Stimulated activated CD4-positive, alpha-beta T cell treated with anti-CD3 and anti-CD28 coated beads, Interleukin-2, amount 100 ng/mL, for 24 hours (primary cell): ENCODE results near the gene VSTM2B.
"Not testable (repeated sequence)": the region's sequence is repeated elsewhere in the genome, so short reads cannot be mapped to it uniquely, and the experiment has no call there.

ENCODE experiments used
- DNase-seq, 2 donors: peaks; one replicate each; pipeline ENCODE4 v3.0.0-alpha.2; 2020

VSTM2B gene

GRCh38 chr19:29547981-29548380 is 22.2 kb downstream of the VSTM2B start:
- no peak for DNase-seq

DNA sequence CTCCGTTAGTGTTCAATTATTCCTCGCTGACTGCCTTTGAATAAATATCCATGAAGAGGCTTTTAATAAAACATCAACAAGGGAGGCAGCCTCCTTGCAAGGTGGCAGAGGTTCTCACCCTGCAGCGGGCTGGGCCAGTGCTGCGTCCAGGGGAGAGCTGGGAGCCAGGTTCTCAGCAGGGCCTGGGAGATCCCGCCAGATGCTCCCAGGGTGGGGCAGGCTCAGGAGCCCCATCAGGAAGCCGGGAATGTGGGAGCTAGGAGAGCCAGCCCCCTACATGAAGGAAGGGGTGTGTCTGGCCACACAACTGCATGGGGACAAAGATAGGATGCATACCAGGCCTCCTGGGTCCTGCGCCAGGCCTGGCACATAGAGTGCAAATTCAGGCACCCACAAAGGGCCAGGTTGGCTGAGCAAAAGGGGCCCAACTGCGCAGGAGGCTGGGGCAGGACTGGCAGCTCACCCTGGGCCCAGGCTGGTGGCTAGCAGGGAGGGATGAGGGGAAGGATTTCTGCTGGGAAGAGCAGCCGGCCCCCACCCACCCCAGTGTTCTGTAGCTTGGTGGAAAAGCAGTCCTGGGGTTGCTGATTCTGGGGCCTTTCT is 22.8 kb downstream of the VSTM2B start:
- DNase-seq, result no peak

DNA sequence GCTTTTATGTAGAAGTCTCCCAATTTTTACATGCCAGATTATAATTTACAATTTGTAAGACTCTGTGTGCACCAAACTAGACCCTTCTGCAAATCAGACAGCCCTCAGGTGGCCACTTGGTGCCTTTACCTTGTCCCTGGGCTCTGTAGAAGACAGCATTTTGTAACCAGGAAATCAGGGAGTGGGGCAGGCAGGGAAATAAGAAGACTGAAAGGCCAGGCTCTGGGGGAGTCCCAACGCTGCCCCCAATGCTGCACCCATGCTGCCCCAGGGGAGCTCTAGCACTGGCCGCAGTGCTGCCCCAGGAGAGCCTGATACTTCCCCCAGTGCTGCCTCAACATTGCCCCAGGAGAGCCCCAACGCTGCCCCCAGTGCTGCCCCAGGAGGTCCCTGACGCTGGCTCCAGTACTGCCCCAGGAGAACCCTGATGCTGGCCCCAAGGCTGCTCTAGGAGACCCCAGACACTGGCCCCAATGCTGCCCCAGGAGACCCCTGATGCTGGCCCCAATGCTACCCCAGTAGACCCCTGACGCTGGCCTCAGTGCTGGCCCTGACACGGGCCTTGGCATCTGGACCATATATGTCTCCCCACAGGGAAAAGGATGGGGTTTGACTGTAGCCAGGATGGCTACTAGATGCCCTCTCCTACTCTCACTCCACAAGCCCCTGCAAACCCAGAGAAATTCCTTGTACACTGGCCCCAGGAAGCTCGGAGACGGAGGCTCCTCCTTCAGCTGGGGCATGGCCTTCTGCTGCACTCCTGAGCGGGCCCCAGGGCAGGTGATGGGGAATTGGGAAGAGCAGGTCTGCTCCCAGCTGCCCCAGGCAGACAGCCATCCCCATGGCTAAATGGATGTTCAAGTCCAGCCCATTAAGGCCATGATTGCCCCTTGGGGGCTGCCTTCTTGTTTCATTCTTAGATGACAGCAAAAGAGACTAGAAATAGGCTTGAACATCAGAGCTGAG is 23.6 kb downstream of the VSTM2B start:
- DNase-seq, result no peak

GRCh38 chr19:29550896-29551295 is 25.1 kb downstream of the VSTM2B start:
- DNase-seq, result no peak

DNA sequence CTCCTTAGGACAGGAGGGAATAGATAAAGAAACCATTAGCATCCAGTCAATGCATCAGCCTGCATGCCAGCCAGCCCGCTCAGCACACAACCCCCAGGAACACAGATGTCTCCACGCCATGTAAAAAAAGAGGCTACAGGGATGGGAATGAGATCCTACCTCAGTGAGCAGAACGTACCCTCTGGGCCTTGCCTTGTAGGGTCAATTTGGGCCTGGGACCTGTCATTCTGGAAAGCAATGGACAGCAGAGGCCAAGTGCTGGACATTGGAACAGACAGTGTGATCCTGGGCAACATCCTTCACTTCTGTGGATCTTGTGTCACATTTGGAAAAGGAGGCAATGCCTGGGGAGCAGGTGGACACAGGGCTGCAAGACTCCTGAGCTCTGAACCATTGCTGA is 26.0 kb downstream of the VSTM2B start:
- no peak for DNase-seq

GRCh38 chr19:29552454-29553280 is 26.9 kb downstream of the VSTM2B start:
- DNase-seq, result no peak

GRCh38 chr19:29554149-29554548 is 28.4 kb downstream of the VSTM2B start:
- DNase-seq, result no peak

DNA sequence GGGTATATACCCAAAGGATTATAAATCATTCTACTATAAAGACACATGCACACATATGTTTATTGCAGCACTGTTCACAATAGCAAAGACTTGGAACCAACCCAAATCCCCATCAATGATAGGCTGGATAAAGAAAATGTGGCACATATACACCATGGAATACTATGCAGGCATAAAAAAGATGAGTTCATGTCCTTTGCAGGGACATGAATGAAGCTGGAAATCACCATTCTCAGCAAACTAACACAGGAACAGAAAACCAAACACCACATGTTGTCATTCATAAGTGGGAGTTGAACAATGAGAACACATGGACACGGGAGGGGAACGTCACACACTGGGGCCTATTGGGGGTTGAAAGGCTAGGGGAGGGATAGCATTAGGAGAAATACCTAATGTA is 33.3 kb downstream of the VSTM2B start:
- not testable (repeated sequence) for DNase-seq

DNA sequence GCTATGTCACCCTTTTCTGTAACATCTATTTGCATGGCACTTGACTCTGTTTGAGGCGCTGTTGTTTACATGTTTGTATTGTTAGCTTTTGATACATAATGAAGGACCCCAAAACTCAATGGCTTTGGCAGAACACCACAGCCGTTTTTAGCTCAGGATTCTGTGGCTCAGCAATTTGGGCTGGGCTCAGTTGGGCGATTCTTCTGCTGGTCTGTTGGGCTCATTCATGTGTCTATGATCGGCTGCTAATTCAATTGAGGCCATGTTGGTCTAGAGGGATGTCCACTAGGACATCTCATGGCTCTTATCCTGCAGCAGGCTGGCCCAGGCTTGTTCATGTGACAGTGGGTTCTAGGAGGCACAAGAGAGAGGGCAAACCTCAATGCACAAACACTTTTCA is 33.9 kb downstream of the VSTM2B start:
- DNase-seq, result no peak

DNA sequence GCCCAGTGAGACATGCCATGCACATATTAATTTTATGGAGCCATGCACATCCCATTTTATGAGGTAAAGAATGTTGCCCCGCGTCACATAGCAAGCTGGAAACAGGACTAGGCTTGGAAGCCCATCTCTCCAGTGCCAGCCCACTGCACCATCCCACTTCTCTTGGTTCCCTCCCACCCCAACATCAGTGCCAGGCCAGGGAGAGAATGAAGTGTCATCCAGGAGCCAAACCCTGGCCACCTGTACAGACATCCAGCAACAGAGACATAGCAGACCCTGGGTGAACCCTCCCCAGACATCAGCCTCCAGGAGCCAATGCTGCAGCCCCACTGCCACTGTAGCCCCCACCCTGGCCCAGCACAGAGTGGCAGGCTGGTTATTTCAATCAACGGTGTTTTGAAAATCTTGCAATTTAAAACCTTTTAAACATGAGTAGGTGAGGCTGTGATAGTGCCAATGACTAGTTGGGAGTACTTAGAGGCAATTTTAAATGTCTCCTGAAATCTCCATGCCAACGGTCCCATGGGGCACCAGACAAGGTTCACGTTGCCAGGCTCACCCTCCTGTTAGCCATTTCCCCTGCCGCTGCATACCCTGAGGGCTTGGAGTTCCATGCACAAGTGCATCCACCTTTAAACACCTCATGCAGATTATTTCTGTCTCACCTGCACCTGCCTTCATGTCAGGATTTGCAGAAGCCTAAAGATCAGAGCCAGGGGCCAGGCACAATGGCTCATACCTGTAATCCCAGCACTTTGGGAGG is 34.7 kb downstream of the VSTM2B start:
- no peak for DNase-seq

DNA sequence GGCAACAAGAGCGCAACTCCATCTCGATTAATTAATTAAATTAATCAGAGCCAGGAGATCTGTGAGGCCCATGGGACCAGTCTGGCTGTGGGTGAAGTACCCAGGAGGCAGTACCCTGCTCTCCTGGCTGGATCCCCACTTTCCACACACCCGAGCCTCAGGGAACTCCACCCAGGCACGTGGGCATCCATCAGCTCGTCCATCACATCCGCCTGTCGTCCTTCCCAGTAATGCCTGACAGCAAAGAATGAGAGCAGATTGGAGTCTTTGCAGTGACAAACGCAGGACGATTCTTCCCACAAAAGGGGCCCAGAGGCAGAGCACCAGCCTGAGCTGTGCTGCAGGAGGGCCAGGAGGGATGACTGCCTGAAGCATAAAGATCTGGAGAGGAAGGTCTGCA is 35.8 kb downstream of the VSTM2B start:
- no peak for DNase-seq

DNA sequence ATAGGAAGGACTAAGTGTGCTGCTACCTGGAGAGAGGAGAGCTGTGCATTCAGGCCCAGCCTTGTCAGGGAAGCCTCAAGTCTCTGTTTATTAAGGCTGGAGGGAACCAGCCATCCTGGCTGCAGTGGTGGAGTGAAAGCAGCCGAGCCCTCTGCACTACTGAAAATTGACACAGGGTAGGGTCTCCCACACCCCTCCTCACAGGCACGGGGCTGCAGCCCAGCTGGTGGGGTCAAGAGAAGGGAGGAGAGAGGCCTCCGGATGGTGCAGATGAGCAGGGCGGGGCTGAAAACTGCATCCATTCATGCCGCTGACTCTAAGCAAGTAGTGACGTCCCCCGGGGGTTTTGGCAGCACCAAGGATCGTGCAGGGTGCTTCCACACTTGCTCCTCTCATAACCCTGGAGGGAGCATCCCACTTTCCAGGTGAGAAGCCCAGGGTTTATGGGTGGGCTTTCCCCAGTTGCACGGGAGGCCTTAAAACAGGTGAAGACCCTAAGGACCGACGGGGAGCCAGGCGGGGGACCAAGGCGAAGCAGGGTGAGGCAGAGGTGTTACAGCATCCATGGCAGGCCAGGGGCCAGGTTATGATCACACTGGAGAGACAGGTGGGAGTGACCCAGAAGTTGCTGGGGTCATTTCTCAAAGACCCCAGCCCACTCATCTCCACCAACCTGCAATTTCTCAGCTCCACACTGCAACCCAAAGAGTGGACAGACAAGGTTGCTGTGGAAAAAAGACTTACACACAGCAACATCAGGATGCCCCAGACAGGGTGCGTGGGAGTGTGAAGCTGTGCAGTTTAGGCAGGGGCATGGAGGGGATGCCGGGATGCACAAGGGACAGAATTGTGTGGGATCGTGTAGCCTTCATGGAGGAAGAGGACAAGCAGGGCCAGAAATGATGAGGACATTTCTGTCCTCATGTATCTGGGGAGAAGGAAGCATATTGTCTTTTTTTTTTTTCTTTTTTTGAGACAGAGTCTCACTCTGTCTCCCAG is 36.8 kb downstream of the VSTM2B start:
- no peak for DNase-seq

DNA sequence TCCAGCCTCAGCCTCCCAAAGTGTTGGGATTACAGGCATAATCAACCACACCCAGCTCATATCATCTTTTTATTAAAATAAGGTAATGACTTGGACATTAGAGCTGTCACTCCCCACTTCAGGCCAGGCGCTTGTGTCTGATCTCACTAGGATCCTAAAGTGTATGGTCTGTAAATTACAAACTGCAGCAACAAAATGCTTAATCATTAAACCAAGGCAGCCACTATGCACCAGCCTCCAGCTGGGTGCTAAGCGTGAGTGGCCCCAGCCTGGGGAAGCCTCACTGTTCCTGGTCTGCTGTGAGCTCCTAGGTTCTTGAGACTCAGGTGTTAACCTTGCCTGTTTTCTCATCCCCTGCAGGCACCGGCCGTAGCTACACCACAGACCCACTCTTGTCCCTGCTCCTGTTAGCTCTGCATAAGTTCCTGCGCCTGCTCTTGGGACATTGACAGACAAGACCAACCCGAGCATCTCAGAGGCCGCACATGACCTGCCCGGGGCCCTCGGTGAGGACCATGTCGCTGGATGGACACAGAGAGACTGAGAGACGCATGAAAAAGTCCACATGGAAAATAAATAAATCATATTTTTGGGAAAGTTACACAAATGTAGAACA is 37.8 kb downstream of the VSTM2B start:
- DNase-seq, result no peak

GRCh38 chr19:29564574-29565005 is 38.8 kb downstream of the VSTM2B start:
- no peak for DNase-seq

- DNase-seq, result no peak
These were observed 39.4 kb downstream of the VSTM2B start for GRCh38 chr19:29565171-29565570.

- no peak for DNase-seq
These were observed 40.8 kb downstream of the VSTM2B start for GRCh38 chr19:29566496-29567054.

GRCh38 chr19:29567366-29567915 is 41.6 kb downstream of the VSTM2B start:
- no peak for DNase-seq

DNA sequence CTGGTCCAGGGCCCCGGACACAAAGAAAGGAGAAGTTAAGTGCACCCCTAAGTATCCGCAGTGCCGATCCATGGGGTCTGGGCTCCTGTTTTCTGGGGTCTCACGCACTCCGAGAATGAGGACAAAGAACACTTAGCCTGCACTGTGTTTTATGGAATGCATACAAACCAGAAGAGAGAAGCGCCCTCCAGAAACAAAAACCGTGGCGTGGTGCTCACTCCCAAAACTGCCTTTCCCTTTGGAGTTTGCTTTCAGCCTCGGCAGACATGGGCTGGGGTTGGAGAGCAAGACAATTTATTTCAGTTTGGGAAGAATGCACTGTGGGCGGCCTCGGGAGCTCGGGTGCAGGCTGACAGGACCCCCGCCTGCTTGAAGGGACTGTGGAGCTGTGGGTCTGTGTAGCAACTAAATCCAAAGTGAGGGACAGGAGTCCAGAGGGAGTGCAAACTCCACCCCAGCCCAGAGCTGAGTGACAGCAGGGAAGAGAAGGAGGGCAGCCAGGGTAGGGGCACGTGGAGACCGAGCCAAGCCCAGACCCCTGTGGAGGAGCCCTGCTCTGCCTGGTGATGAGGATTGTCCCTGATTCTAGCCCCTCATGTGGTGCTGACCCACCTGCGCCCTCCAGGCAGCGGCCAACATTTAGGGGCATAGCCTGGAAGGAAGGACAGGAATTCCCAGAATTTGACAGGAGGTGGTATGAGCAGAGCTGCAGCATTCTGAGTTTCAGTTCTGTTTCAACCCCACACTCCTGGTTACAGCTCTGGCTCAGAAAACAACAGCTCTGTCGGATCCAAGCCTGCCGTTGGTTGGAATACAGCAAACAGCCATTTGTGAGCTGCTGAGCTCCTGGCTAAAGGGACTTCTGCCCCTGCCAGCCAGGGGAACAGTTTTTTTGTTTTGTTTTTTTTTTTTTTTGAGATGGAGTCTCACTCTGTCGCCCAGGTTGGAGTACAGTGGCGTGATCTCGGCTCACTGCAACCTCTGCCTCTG is 42.5 kb downstream of the VSTM2B start:
- DNase-seq, result no peak
